Measurements from ENCODE around the gene CPNE5. TPM values are rescaled to one million over a fixed set of nuclear protein-coding genes. Genes with fewer than 3 reads are reported as not detected.

The CPNE5 gene
- total and polyA plus RNA-seq, 9 of the 15 experiments (the other 6 are each of a cell fraction or from before 2014, with no cell fraction given), result 0.14 to 1.0 (median 0.46) TPM; not detected in 2

- TF ChIP-seq CBFB (CRISPR knock-in tag; IDR thresholded peaks at IDR 0.05), result no peak
- TF ChIP-seq, protein P1, sequence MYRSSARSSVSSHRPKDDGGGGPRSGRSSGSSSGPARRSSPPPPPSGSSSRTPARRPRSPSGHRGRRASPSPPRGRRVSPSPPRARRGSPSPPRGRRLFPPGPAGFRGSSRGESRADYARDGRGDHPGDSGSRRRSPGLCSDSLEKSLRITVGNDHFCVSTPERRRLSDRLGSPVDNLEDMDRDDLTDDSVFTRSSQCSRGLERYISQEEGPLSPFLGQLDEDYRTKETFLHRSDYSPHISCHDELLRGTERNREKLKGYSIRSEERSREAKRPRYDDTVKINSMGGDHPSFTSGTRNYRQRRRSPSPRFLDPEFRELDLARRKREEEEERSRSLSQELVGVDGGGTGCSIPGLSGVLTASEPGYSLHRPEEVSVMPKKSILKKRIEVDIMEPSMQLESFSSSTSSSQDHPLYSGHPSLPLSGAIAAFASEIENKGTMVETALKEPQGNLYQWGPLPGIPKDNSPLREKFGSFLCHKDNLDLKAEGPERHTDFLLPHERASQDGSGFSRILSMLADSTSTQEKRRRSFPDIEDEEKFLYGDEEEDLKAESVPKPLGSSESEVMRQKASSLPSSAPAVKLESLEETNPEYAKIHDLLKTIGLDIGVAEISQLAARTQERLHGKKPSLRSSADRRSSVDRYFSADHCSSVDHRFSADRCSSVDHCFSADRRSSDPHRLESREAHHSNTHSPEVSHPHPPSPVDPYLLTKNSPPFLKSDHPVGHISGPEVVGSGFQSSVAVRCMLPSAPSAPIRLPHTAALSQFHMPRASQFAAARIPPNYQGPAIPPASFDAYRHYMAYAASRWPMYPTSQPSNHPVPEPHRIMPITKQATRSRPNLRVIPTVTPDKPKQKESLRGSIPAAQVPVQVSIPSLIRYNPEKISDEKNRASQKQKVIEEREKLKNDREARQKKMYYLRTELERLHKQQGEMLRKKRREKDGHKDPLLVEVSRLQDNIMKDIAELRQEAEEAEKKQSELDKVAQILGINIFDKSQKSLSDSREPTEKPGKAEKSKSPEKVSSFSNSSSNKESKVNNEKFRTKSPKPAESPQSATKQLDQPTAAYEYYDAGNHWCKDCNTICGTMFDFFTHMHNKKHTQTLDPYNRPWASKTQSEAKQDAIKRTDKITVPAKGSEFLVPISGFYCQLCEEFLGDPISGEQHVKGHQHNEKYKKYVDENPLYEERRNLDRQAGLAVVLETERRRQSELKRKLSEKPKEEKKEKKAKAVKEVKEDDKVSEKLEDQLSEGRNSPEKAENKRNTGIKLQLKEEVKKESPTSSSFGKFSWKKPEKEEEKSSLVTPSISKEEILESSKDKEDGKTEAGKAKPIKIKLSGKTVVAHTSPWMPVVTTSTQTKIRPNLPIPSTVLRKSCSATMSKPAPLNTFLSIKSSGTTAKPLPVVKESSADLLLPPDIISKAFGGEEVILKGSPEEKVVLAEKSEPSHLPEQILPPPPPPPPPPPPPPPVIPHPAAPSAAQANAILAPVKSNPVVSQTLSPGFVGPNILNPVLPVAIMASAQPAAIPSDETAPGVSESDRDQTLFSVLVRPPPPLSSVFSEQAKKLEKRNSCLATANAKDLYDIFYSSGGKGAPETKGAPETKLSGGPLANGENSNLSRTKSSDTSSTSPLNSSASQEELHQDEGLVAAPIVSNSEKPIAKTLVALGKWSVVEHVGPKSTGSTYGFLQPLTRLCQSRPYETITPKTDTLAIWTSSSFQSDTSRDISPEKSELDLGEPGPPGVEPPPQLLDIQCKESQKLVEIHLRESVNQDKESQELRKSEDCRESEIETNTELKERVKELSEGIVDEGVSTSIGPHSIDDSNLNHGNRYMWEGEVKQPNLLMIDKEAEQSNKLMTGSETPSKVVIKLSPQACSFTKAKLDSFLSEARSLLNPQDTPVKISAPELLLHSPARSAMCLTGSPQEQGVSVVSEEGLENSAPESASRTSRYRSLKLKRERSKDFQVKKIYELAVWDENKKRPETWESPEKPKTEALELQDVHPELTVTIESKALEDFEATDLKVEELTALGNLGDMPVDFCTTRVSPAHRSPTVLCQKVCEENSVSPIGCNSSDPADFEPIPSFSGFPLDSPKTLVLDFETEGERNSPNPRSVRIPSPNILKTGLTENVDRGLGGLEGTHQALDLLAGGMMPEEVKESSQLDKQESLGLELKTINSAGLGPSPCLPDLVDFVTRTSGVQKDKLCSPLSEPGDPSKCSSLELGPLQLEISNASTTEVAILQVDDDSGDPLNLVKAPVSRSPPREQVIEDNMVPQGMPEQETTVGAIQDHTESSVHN (IDR thresholded peaks at IDR 0.05; ENCODE audit: borderline replicate concordance in 1 of 2, low read depth in 1 of 2), result peak in 1 of 2 experiments; percentile 51; a peak in 1 of 4 replicates
- TF ChIP-seq, protein P2, sequence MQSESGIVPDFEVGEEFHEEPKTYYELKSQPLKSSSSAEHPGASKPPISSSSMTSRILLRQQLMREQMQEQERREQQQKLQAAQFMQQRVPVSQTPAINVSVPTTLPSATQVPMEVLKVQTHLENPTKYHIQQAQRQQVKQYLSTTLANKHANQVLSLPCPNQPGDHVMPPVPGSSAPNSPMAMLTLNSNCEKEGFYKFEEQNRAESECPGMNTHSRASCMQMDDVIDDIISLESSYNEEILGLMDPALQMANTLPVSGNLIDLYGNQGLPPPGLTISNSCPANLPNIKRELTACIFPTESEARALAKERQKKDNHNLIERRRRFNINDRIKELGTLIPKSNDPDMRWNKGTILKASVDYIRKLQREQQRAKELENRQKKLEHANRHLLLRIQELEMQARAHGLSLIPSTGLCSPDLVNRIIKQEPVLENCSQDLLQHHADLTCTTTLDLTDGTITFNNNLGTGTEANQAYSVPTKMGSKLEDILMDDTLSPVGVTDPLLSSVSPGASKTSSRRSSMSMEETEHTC (IDR thresholded peaks at IDR 0.05), result 0 out of 2 replicates have a peak, but pooled peaks have one; percentile 39
- peak; percentile 90 for TF ChIP-seq TRIM28 (IDR thresholded peaks at IDR 0.05)
- TF ChIP-seq ZSCAN29 (IDR thresholded peaks at IDR 0.05), result no peak
- peak; percentile 48 for TF ChIP-seq ETV1 (tag; conservative IDR thresholded peaks at IDR 0.05; ENCODE audit: low read depth)
- peak; percentile 42 to 91; a peak in 3 of 4 replicates for TF ChIP-seq ARNT (IDR thresholded peaks at IDR 0.05)
- TF ChIP-seq SMARCA4 (IDR thresholded peaks at IDR 0.05), result peak; percentile 94
- no peak for TF ChIP-seq TCF7L2 (IDR thresholded peaks at IDR 0.05; ENCODE audit: low read depth, low read length)
- peak in 1 of 2 experiments; percentile 80; a peak in 1 of 4 replicates for TF ChIP-seq SRF (CRISPR knock-in tag; IDR thresholded peaks at IDR 0.05)
- no peak for TF ChIP-seq ZNF785 (CRISPR knock-in tag; IDR thresholded peaks at IDR 0.05)
- no peak for TF ChIP-seq ZNF124 (CRISPR knock-in tag; IDR thresholded peaks at IDR 0.05)
- TF ChIP-seq, protein P3, sequence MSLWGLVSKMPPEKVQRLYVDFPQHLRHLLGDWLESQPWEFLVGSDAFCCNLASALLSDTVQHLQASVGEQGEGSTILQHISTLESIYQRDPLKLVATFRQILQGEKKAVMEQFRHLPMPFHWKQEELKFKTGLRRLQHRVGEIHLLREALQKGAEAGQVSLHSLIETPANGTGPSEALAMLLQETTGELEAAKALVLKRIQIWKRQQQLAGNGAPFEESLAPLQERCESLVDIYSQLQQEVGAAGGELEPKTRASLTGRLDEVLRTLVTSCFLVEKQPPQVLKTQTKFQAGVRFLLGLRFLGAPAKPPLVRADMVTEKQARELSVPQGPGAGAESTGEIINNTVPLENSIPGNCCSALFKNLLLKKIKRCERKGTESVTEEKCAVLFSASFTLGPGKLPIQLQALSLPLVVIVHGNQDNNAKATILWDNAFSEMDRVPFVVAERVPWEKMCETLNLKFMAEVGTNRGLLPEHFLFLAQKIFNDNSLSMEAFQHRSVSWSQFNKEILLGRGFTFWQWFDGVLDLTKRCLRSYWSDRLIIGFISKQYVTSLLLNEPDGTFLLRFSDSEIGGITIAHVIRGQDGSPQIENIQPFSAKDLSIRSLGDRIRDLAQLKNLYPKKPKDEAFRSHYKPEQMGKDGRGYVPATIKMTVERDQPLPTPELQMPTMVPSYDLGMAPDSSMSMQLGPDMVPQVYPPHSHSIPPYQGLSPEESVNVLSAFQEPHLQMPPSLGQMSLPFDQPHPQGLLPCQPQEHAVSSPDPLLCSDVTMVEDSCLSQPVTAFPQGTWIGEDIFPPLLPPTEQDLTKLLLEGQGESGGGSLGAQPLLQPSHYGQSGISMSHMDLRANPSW (CRISPR knock-in tag; IDR thresholded peaks at IDR 0.05), result peak; percentile 62; the same call in 1 of the 2 replicates
- no peak for TF ChIP-seq SAFB2 (IDR thresholded peaks at IDR 0.05; ENCODE audit: borderline replicate concordance, low read depth, low read length, severe bottlenecking)
These were observed 23.1 kb upstream of the CPNE5 start (continued) for GRCh38 chr6:36862164-36862847.
